K562 (cell line): ENCODE data around the gene SLC9A1. TPM values are rescaled to one million over a fixed set of nuclear protein-coding genes. Genes with fewer than 3 reads are reported as not detected.

Source experiments
- ATAC-seq: fragments of 200-7000 bp; cut with Tn5 transposase; 3 replicates; pipeline ENCODE4 v1.9.1; 2020; ENCODE audit warnings: moderate library complexity
- BruUV-seq: library from RNA; stranded (reverse); fragments of 400-500 nt; replicated peaks from 2 replicates; lab custom pipeline; 2021; lab: Mats Ljungman, UMichigan
- CTCF ChIA-PET: fragments of 300-600 bp; formaldehyde crosslinking; extraction: SDS; loops from one replicate; lab custom pipeline; 2021; ENCODE audit warnings: low intra/inter-chr PET ratio; lab: Yijun Ruan, JAX
- POLR2A ChIA-PET: fragments of 300-600, 350-650 bp; sonication (Branson Sonifier 250); formaldehyde crosslinking; extraction: SDS; loops from one replicate; lab custom pipeline; 2021; ENCODE audit warnings: antibody characterized with exemption, inconsistent platforms; lab: Yijun Ruan, JAX
- DNase-seq, 4 experiments: peaks; one replicate each; pipeline versions ENCODE4 v3.0.0 to v3.0.0-alpha.2; 2011 to 2018; ENCODE audit warnings: low spot score in 3 of 4, mixed read lengths in 3 of 4; ENCODE audit errors: extremely low read depth in 1 of 4
- FAIRE-seq: peaks from 2 replicates; lab custom pipeline; 2011; peaks lifted over from hg19 to GRCh38; lab: Jason Lieb, UNC
- H2AFZ ChIP-seq: 2 replicates; pipeline ENCODE4 v1.6.0; 2011; ENCODE audit warnings: low read depth, low read length, control low read depth, inconsistent platforms
- H3K27ac ChIP-seq: fragments of 200-600 bp; 3 replicates; pipeline ENCODE4 v1.8.0; 2011; ENCODE audit warnings: low read depth, mild to moderate bottlenecking, control low read depth, inconsistent platforms, low read length, moderate library complexity, mixed read lengths; ENCODE audit errors: extremely low read depth
- H3K27me3 ChIP-seq, 2 experiments: fragments of 300-600 bp in 1 of 2; 2 replicates in 1 of 2; 3 replicates in 1 of 2; pipeline versions ENCODE4 v1.6.0 to v1.8.0; 2011; ENCODE audit warnings: inconsistent platforms in 2 of 2, low read length in 2 of 2, mild to moderate bottlenecking in 1 of 2, mixed read lengths in 1 of 2, moderate library complexity in 1 of 2; ENCODE audit not compliant: control insufficient read depth in 2 of 2, insufficient read depth in 2 of 2
- H3K36me3 ChIP-seq: fragments of 300-600 bp; 3 replicates; pipeline ENCODE4 v1.8.0; 2011; ENCODE audit warnings: mild to moderate bottlenecking, low read length, inconsistent platforms; ENCODE audit not compliant: control insufficient read depth, insufficient read depth
- H3K4me1 ChIP-seq, 2 experiments: fragments of 200-600 bp in 1 of 2; replicated peaks in 1 of 2; 2 replicates in 1 of 2; 3 replicates in 1 of 2; pipeline versions ENCODE4 v1.5.1 to v1.8.0; 2011; ENCODE audit warnings: inconsistent platforms in 2 of 2, low read length in 2 of 2, mild to moderate bottlenecking in 1 of 2, mixed read lengths in 1 of 2, moderate library complexity in 1 of 2; ENCODE audit not compliant: control insufficient read depth in 2 of 2, insufficient read depth in 2 of 2
- H3K4me2 ChIP-seq: 2 replicates; pipeline ENCODE4 v1.6.1; 2011; ENCODE audit warnings: low read length, control low read depth, inconsistent platforms, mixed read lengths; ENCODE audit not compliant: insufficient read depth
- H3K4me3 ChIP-seq: fragments of 200-600 bp; sonication (generic), shearing (Covaris generic); 2 replicates; pipeline ENCODE4 v1.5.1; 2016; ENCODE audit warnings: control low read depth, inconsistent platforms
- H3K79me2 ChIP-seq: fragments of 200-600 bp; 3 replicates; pipeline ENCODE4 v1.8.0; 2011; ENCODE audit warnings: low read length, inconsistent platforms; ENCODE audit not compliant: control insufficient read depth, insufficient read depth
- H3K9ac ChIP-seq, 2 experiments: 2 replicates each; pipeline versions ENCODE4 v1.6.0 to v1.6.1; 2011; ENCODE audit warnings: low read depth in 2 of 2, low read length in 2 of 2, control low read depth in 1 of 2, inconsistent platforms in 1 of 2, mild to moderate bottlenecking in 1 of 2, mixed read lengths in 1 of 2; ENCODE audit not compliant: insufficient read depth in 1 of 2
- H3K9me1 ChIP-seq: one replicate; pipeline ENCODE4 v1.6.0; 2011; ENCODE audit warnings: inconsistent platforms, mild to moderate bottlenecking, low read length, moderate library complexity; ENCODE audit not compliant: control insufficient read depth, insufficient read depth
- H3K9me3 ChIP-seq: replicated peaks from 2 replicates; pipeline ENCODE4 v1.5.1; 2011; ENCODE audit warnings: low read depth, low read length, inconsistent platforms; ENCODE audit not compliant: control insufficient read depth, insufficient read depth
- H4K20me1 ChIP-seq: replicated peaks from 2 replicates; pipeline ENCODE4 v1.6.1; 2011; ENCODE audit warnings: low read length, inconsistent platforms, mixed read lengths; ENCODE audit not compliant: control insufficient read depth, insufficient read depth
- CCAR2 ChIP-seq: fragments of 200-400 bp; formaldehyde crosslinking; IDR thresholded peaks from 2 replicates; pipeline ENCODE4 v1.6.1; 2017; ENCODE audit warnings: mild to moderate bottlenecking, low read depth, low read length
- HDGF ChIP-seq: fragments of 450-650 bp; IDR thresholded peaks from 2 replicates; pipeline ENCODE4 v1.6.1; 2016
- ILK ChIP-seq: fragments of 450-650 bp; IDR thresholded peaks from 2 replicates; pipeline ENCODE4 v1.6.1; 2016; ENCODE audit warnings: missing genetic modification characterization, low read depth, mild to moderate bottlenecking, missing compliant biosample characterization, moderate library complexity, borderline replicate concordance
- TOE1 ChIP-seq, 2 experiments: fragments of 450-650 bp in 1 of 2; sonication (generic) in 1 of 2; formaldehyde crosslinking in 1 of 2; IDR thresholded peaks; 2 replicates each; pipeline versions ENCODE4 v1.7.1 to v1.8.0; 2016 to 2022; ENCODE audit warnings: borderline replicate concordance in 2 of 2, mild to moderate bottlenecking in 2 of 2, antibody characterized with exemption in 1 of 2, inconsistent platforms in 1 of 2, low read depth in 1 of 2, missing genetic modification reagents in 1 of 2, moderate library complexity in 1 of 2
- WGBS: fragments of 100-300 bp; shearing (Covaris generic); methylation state at CpG from one replicate; pipeline ENCODE4 v1.1.6; 2016; ENCODE audit warnings: low coverage, mixed read lengths; ENCODE audit not compliant: insufficient coverage; ENCODE audit errors: missing lambda C conversion rate; 5-methylcytosine and 5-hydroxymethylcytosine counted together
- in situ Hi-C: fragments of 300-500 bp; cut with MboI; formaldehyde crosslinking; loops from 4 replicates; pipeline ENCODE4 v1.15.0; 2018; ENCODE audit warnings: inconsistent platforms, mixed read lengths
- intact Hi-C: fragments of 100-400 bp; cut with micrococcal nuclease; formaldehyde crosslinking; loops from 2 replicates; pipeline ENCODE4 v1.14.2; 2022
- polyA plus RNA-seq, 8 experiments: library from polyadenylated mRNA; depleted of rRNA in 4 of 8; stranded (reverse) in 5 of 8; unstranded in 3 of 8; fragments of >200 nt; fragmentation: Nextera tagmentation in 2 of 8; fragmentation: Illumina TruSeq in 1 of 8; extraction: Ambion mirVana in 2 of 8; extraction: Trizol in 1 of 8; gene quantifications; 2 replicates each; pipeline versions ENCODE4 v1.2.1 to v1.2.3, GENCODE V29; 2011 to 2014; ENCODE audit warnings: inconsistent platforms in 1 of 8, missing spikeins in 1 of 8
- total RNA-seq, 7 experiments: library from RNA; depleted of rRNA in 6 of 7; stranded (reverse); fragments of >200 nt in 6 of 7; fragmentation: Illumina TruSeq in 2 of 7; extraction: Trizol in 2 of 7; gene quantifications; 2 replicates each; pipeline versions ENCODE4 v1.2.1 to v1.2.3, GENCODE V29; 2011 to 2021; ENCODE audit warnings: low replicate concordance in 1 of 7
- TF ChIP-seq, protein P1 (sequence below), 2 experiments: IDR thresholded peaks; 2 replicates each; pipeline ENCODE4 v1.6.1; 2011; ENCODE audit warnings: borderline replicate concordance in 1 of 2, control low read depth in 1 of 2, low read depth in 1 of 2, low read length in 1 of 2, mild to moderate bottlenecking in 1 of 2, mixed read lengths in 1 of 2, moderate library complexity in 1 of 2; ENCODE audit not compliant: insufficient read depth in 1 of 2, insufficient read length in 1 of 2, poor library complexity in 1 of 2, severe bottlenecking in 1 of 2; ENCODE audit errors: extremely low read depth in 1 of 2
- TF ChIP-seq, protein P2 (sequence below): fragments of 250-450 bp; sonication (Bioruptor Pico); IDR thresholded peaks from 2 replicates; pipeline ENCODE4 v1.8.0; 2021; ENCODE audit warnings: mild to moderate bottlenecking, moderate library complexity
- TF ChIP-seq, protein P3 (sequence below), 2 experiments: fragments of 450-650 bp; formaldehyde crosslinking in 1 of 2; IDR thresholded peaks; 2 replicates each; pipeline versions ENCODE4 v1.4.0 to v1.6.1; 2014 to 2020; ENCODE audit warnings: mild to moderate bottlenecking in 2 of 2, borderline replicate concordance in 1 of 2, low read depth in 1 of 2

Gene SLC9A1
- total and polyA plus RNA-seq, 9 of the 15 experiments (the other 6 are each of a cell fraction or from before 2014, with no cell fraction given): 0.59 to 14.4 (median 2.0) TPM

DNA sequence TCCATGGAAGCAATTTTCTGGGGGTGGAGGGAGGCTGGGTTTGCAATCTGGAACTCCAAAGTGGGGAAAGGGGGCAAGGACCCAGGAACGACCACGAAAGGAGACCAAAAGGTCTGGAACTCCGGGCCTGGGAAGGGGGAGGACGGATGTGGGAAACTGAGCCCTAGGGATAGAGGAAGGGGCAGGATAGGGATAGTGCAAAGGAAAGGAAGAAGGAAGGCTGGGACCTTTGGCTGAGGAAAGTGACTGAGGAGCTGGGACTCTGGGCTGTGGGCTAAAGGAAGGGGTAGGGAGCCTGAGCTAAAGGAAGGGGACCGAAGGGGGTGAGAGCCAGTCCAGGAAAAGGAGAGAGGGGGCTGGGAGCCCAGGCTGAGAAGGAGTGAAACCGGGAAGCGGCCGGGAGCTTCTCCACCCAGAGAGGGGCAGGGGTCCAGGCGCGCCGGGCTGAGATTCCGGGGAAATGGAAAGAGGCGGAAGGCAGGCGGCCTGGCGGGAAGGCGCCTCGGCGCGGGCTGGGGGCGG, 395 bp downstream of the SLC9A1 start:
- Histone ChIP-seq H3K4me1 (peaks cover 40 to 41% of the 10 kb centered on the region in 2 experiments), H3K9me3 (no peaks in the 10 kb centered on the region), H3K4me2 (peak overlapping the region; percentile 93), H3K9me1 (no peaks in the 10 kb centered on the region), H3K27ac (peak overlapping the region; percentile 65), H3K9ac (peak overlapping the region; percentile 87 to 96), H4K20me1 (peaks cover 13% of the 10 kb centered on the region; the same call in 1 of the 2 replicates), H3K4me3 (peak overlapping the region; percentile 77), H3K36me3 (no peaks in the 10 kb centered on the region; the same call in 2 of the 3 replicates), H2AFZ (peak overlapping the region; percentile 72), H3K27me3 (no peaks in the 10 kb centered on the region), H3K79me2 (peaks cover 31% of the 10 kb centered on the region)
- 5% methylated on average over 18 of the region's 20 CpGs for WGBS
- intact Hi-C loops: loop anchor here (10.0 kb wide), 1 partner anchor 50 kb away; no protein-coding TSS in a partner anchor
- ATAC-seq: peak; percentile 6; the same call in 2 of the 3 replicates
- ChIA-PET POLR2A (interaction anchor here (0.5 to 11.8 kb wide), 41 partner anchors 10 to 1745 kb away, joined by 3 to 380 read pairs (median 4); partner anchors contain the start of genes GPATCH3, TENT5B and WDTC1), CTCF (interaction anchor here (0.8 to 1.0 kb wide), 2 partner anchors 81 to 108 kb away, joined by 3 to 5 read pairs; no protein-coding TSS in a partner anchor)
- FAIRE-seq: no peak
- in situ Hi-C loops: no loop called here
- BruUV-seq: TSS peak; percentile 42
- DNase-seq: no peak
- TF ChIP-seq, protein P1, sequence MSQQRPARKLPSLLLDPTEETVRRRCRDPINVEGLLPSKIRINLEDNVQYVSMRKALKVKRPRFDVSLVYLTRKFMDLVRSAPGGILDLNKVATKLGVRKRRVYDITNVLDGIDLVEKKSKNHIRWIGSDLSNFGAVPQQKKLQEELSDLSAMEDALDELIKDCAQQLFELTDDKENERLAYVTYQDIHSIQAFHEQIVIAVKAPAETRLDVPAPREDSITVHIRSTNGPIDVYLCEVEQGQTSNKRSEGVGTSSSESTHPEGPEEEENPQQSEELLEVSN (IDR thresholded peaks at IDR 0.05; ENCODE audit: borderline replicate concordance in 1 of 2, extremely low read depth in 1 of 2, insufficient read depth in 1 of 2, insufficient read length in 1 of 2, low read depth in 1 of 2, low read length in 1 of 2, poor library complexity in 1 of 2, severe bottlenecking in 1 of 2): peak in 1 of 2 experiments; percentile 77
- TF ChIP-seq ILK (tag) (no peak), TOE1 (IDR thresholded peaks at IDR 0.05; ENCODE audit: borderline replicate concordance) (no peak), TOE1 (CRISPR knock-in tag; IDR thresholded peaks at IDR 0.05; ENCODE audit: borderline replicate concordance, low read depth) (no peak), CCAR2 (no peak), HDGF (peak; percentile 91; the same call in 1 of the 2 replicates)
- TF ChIP-seq, protein P2, sequence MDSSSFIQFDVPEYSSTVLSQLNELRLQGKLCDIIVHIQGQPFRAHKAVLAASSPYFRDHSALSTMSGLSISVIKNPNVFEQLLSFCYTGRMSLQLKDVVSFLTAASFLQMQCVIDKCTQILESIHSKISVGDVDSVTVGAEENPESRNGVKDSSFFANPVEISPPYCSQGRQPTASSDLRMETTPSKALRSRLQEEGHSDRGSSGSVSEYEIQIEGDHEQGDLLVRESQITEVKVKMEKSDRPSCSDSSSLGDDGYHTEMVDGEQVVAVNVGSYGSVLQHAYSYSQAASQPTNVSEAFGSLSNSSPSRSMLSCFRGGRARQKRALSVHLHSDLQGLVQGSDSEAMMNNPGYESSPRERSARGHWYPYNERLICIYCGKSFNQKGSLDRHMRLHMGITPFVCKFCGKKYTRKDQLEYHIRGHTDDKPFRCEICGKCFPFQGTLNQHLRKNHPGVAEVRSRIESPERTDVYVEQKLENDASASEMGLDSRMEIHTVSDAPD (CRISPR knock-in tag): no peak
- TF ChIP-seq, protein P3, sequence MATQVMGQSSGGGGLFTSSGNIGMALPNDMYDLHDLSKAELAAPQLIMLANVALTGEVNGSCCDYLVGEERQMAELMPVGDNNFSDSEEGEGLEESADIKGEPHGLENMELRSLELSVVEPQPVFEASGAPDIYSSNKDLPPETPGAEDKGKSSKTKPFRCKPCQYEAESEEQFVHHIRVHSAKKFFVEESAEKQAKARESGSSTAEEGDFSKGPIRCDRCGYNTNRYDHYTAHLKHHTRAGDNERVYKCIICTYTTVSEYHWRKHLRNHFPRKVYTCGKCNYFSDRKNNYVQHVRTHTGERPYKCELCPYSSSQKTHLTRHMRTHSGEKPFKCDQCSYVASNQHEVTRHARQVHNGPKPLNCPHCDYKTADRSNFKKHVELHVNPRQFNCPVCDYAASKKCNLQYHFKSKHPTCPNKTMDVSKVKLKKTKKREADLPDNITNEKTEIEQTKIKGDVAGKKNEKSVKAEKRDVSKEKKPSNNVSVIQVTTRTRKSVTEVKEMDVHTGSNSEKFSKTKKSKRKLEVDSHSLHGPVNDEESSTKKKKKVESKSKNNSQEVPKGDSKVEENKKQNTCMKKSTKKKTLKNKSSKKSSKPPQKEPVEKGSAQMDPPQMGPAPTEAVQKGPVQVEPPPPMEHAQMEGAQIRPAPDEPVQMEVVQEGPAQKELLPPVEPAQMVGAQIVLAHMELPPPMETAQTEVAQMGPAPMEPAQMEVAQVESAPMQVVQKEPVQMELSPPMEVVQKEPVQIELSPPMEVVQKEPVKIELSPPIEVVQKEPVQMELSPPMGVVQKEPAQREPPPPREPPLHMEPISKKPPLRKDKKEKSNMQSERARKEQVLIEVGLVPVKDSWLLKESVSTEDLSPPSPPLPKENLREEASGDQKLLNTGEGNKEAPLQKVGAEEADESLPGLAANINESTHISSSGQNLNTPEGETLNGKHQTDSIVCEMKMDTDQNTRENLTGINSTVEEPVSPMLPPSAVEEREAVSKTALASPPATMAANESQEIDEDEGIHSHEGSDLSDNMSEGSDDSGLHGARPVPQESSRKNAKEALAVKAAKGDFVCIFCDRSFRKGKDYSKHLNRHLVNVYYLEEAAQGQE (IDR thresholded peaks at IDR 0.05; ENCODE audit: borderline replicate concordance): no peak
- TF ChIP-seq, protein P3 (CRISPR knock-in tag; IDR thresholded peaks at IDR 0.05; ENCODE audit: low read depth): no peak; the same call in 1 of the 2 replicates
